Ishikawa (cell line): ENCODE results near the gene CDX1.

Source experiments
- CEBPB ChIP-seq: IDR thresholded peaks from 2 replicates; pipeline ENCODE4 v1.6.1; 2012
- CREB1 ChIP-seq: IDR thresholded peaks from 2 replicates; pipeline ENCODE4 v1.6.1; 2012; ENCODE audit warnings: low read depth
- EGR1 ChIP-seq: IDR thresholded peaks from 2 replicates; pipeline ENCODE4 v1.6.1; 2012
- EP300 ChIP-seq: IDR thresholded peaks from 2 replicates; pipeline ENCODE4 v1.6.1; 2012; ENCODE audit warnings: borderline replicate concordance
- FOXM1 ChIP-seq: IDR thresholded peaks from 2 replicates; pipeline ENCODE4 v1.6.1; 2012; ENCODE audit warnings: low read depth, borderline replicate concordance
- MAX ChIP-seq: IDR thresholded peaks from 2 replicates; pipeline ENCODE4 v1.6.1; 2012
- NFIC ChIP-seq: IDR thresholded peaks from 2 replicates; pipeline ENCODE4 v1.6.1; 2012
- RAD21 ChIP-seq: IDR thresholded peaks from 2 replicates; pipeline ENCODE4 v1.6.1; 2012; ENCODE audit warnings: low read depth
- REST ChIP-seq: IDR thresholded peaks from 2 replicates; pipeline ENCODE4 v1.6.1; 2012; ENCODE audit warnings: low read depth, mild to moderate bottlenecking
- TAF1 ChIP-seq: IDR thresholded peaks from 2 replicates; pipeline ENCODE4 v1.6.1; 2012; ENCODE audit warnings: low read depth, mild to moderate bottlenecking
- TCF12 ChIP-seq: IDR thresholded peaks from 2 replicates; pipeline ENCODE4 v1.6.1; 2012; ENCODE audit warnings: low read depth
- TEAD4 ChIP-seq: IDR thresholded peaks from 2 replicates; pipeline ENCODE4 v1.6.1; 2012
- USF1 ChIP-seq: IDR thresholded peaks from 2 replicates; pipeline ENCODE4 v1.6.1; 2012
- YY1 ChIP-seq: IDR thresholded peaks from 2 replicates; pipeline ENCODE4 v1.6.1; 2012; ENCODE audit warnings: low read depth
- ZBTB7A ChIP-seq: IDR thresholded peaks from 2 replicates; pipeline ENCODE4 v1.6.1; 2012; ENCODE audit warnings: low read depth

CDX1 gene

GRCh38 chr5:150135557-150136304 lies 30.8 kb upstream of the CDX1 start:
- TF ChIP-seq EGR1 (no peak), RAD21 (no peak), YY1 (no peak), CEBPB (no peak), TCF12 (no peak), MAX (no peak), EP300 (no peak), REST (no peak), ZBTB7A (no peak), FOXM1 (no peak), USF1 (no peak), NFIC (no peak), TAF1 (no peak), CREB1 (no peak), TEAD4 (no peak)

GRCh38 chr5:150136305-150137167 lies 30.0 kb upstream of the CDX1 start:
- no peak for TF ChIP-seq TAF1
- TF ChIP-seq EGR1: no peak
- no peak for TF ChIP-seq MAX
- TF ChIP-seq RAD21: no peak
- TF ChIP-seq YY1: no peak
- TF ChIP-seq TCF12: no peak
- TF ChIP-seq ZBTB7A: no peak
- TF ChIP-seq EP300: no peak
- TF ChIP-seq TEAD4: no peak
- TF ChIP-seq NFIC: no peak
- TF ChIP-seq USF1: no peak
- TF ChIP-seq FOXM1: no peak
- no peak for TF ChIP-seq REST
- no peak for TF ChIP-seq CEBPB
- TF ChIP-seq CREB1: no peak

GRCh38 chr5:150137168-150137957 lies 29.2 kb upstream of the CDX1 start:
- TF ChIP-seq NFIC: no peak
- TF ChIP-seq EGR1: no peak

- TF ChIP-seq EP300 (no peak), CEBPB (no peak), TCF12 (no peak), YY1 (no peak), ZBTB7A (no peak), FOXM1 (no peak), TAF1 (no peak)
Measured at GRCh38 chr5:150137997-150138396, 28.6 kb upstream of the CDX1 start.
